Measurements from ENCODE around the gene ATP6V1G1. TPM values are rescaled to one million over a fixed set of nuclear protein-coding genes. Genes with fewer than 3 reads are reported as not detected.

ATP6V1G1 gene
- polyA plus RNA-seq, 1 donor from 2014 or later, result 802 TPM

GRCh38 chr9:114606597-114607207 lies 19.1 kb downstream of the ATP6V1G1 start:
- Histone ChIP-seq H3K9ac (ENCODE audit: low read length) (no peak overlapping the region), H3K79me2 (replicated peaks; ENCODE audit: insufficient read depth, low read length) (no peaks in the 10 kb centered on the region), H3K27me3 (ENCODE audit: insufficient read depth, low read depth, low read length) (no peaks in the 10 kb centered on the region), H3K4me3 (ENCODE audit: low read length) (no peak overlapping the region), H2AFZ (ENCODE audit: low read depth, low read length) (no peak overlapping the region), H3K36me3 (ENCODE audit: insufficient read depth, low read length) (no peaks in the 10 kb centered on the region), H3K27ac (ENCODE audit: low read length) (no peak overlapping the region), H4K20me1 (ENCODE audit: insufficient read depth) (no peaks in the 10 kb centered on the region), H3K4me2 (ENCODE audit: low read length) (no peak overlapping the region), H3K9me2 (ENCODE audit: insufficient read depth, low read length) (no peaks in the 10 kb centered on the region), H3K9me3 (ENCODE audit: low read length) (no peaks in the 10 kb centered on the region), H3F3A (ENCODE audit: insufficient read depth, low read length, poor library complexity, severe bottlenecking) (no peaks in the 10 kb centered on the region)
- TF ChIP-seq RAD21 (conservative IDR thresholded peaks at IDR 0.05) (no peak), SMC3 (conservative IDR thresholded peaks at IDR 0.05; ENCODE audit: poor library complexity) (no peak), POLR2AphosphoS5 (IDR thresholded peaks at IDR 0.05) (no peak)

- Histone ChIP-seq H3K4me2 (ENCODE audit: low read length) (no peak overlapping the region), H3F3A (ENCODE audit: insufficient read depth, low read length, poor library complexity, severe bottlenecking) (no peaks in the 10 kb centered on the region), H3K9me3 (ENCODE audit: low read length) (no peaks in the 10 kb centered on the region), H3K27ac (ENCODE audit: low read length) (no peak overlapping the region), H4K20me1 (ENCODE audit: insufficient read depth) (no peaks in the 10 kb centered on the region), H3K4me3 (ENCODE audit: low read length) (no peak overlapping the region), H3K79me2 (replicated peaks; ENCODE audit: insufficient read depth, low read length) (no peaks in the 10 kb centered on the region), H3K36me3 (ENCODE audit: insufficient read depth, low read length) (no peaks in the 10 kb centered on the region), H3K9ac (ENCODE audit: low read length) (no peak overlapping the region), H2AFZ (ENCODE audit: low read depth, low read length) (no peak overlapping the region), H3K9me2 (ENCODE audit: insufficient read depth, low read length) (no peaks in the 10 kb centered on the region), H3K27me3 (ENCODE audit: insufficient read depth, low read depth, low read length) (no peaks in the 10 kb centered on the region)
- TF ChIP-seq CTCF (IDR thresholded peaks at IDR 0.05; ENCODE audit: poor library complexity, severe bottlenecking), result no peak
- TF ChIP-seq MXI1 (conservative IDR thresholded peaks at IDR 0.05; ENCODE audit: poor library complexity, severe bottlenecking), result no peak
- no peak for TF ChIP-seq RAD21 (conservative IDR thresholded peaks at IDR 0.05)
- no peak for TF ChIP-seq EP300 (conservative IDR thresholded peaks at IDR 0.05; ENCODE audit: poor library complexity, severe bottlenecking)
- no peak for TF ChIP-seq REST (IDR thresholded peaks at IDR 0.05; ENCODE audit: borderline replicate concordance)
- no peak for TF ChIP-seq SMC3 (conservative IDR thresholded peaks at IDR 0.05; ENCODE audit: poor library complexity)
- no peak for TF ChIP-seq POLR2AphosphoS5 (IDR thresholded peaks at IDR 0.05)
- TF ChIP-seq EZH2 (IDR thresholded peaks at IDR 0.05; ENCODE audit: borderline replicate concordance, insufficient read depth, low read length, poor library complexity, severe bottlenecking), result no peak
- no peak for TF ChIP-seq TAF1 (IDR thresholded peaks at IDR 0.05; ENCODE audit: low read depth)
Measured at GRCh38 chr9:114607671-114608524, 20.3 kb downstream of the ATP6V1G1 start.

Measured in neural cell (in vitro differentiated cells).